CD4-positive, alpha-beta memory T cell (primary cell): ENCODE data around the gene RPS18. TPM values are rescaled to one million over a fixed set of nuclear protein-coding genes. Genes with fewer than 3 reads are reported as not detected.
"Not testable (repeated sequence)": the region's sequence is repeated elsewhere in the genome, so short reads cannot be mapped to it uniquely, and the experiment has no call there.

Source experiments
- CTCF ChIA-PET: fragments of 350-600 bp; sonication (Branson Sonifier 250); formaldehyde crosslinking; loops from one replicate; lab custom pipeline; 2021; ENCODE audit warnings: inconsistent platforms; ENCODE audit not compliant: partially characterized antibody; lab: Charles Lee
- POLR2A ChIA-PET: fragments of 350-600 bp; sonication (Branson Sonifier 250); formaldehyde crosslinking; loops from one replicate; lab custom pipeline; 2021; ENCODE audit not compliant: partially characterized antibody; lab: Charles Lee
- DNase-seq, 5 donors: peaks; one replicate each; pipeline versions ENCODE4 v3.0.0 to v3.0.0-alpha.2; 2020 to 2022; ENCODE audit warnings: mixed read lengths in 1 of 5
- H3K27ac ChIP-seq: one replicate; pipeline ENCODE4 v1.7.0; 2013; ENCODE audit warnings: low read depth, low read length
- H3K27me3 ChIP-seq: 2 replicates; pipeline ENCODE4 v1.7.0; 2013; ENCODE audit warnings: mild to moderate bottlenecking, low read length, moderate library complexity; ENCODE audit not compliant: insufficient read depth
- H3K36me3 ChIP-seq: 2 replicates; pipeline ENCODE4 v1.7.0; 2013; ENCODE audit warnings: mild to moderate bottlenecking, low read length, moderate library complexity; ENCODE audit not compliant: insufficient read depth
- H3K4me1 ChIP-seq: 2 replicates; pipeline ENCODE4 v1.7.0; 2013; ENCODE audit warnings: mild to moderate bottlenecking, low read length, moderate library complexity; ENCODE audit not compliant: insufficient read depth
- H3K4me3 ChIP-seq, 2 donors: one replicate each; pipeline ENCODE4 v1.7.0; 2013; ENCODE audit warnings: low read length in 2 of 2, mild to moderate bottlenecking in 1 of 2
- H3K9me3 ChIP-seq, 2 donors: one replicate each; pipeline ENCODE4 v1.7.0; 2013; ENCODE audit warnings: low read length in 2 of 2, control low read depth in 1 of 2; ENCODE audit not compliant: control insufficient read depth in 1 of 2
- H3K27ac Mint-ChIP-seq, 7 donors: one replicate each; pipeline ENCODE4 v1.8.0; 2020 to 2021; ENCODE audit warnings: mixed read lengths in 7 of 7, mild to moderate bottlenecking in 6 of 7, inconsistent platforms in 3 of 7, moderate library complexity in 3 of 7
- H3K27me3 Mint-ChIP-seq, 2 donors: one replicate each; pipeline ENCODE4 v1.8.0; 2020 to 2021; ENCODE audit warnings: mixed read lengths in 2 of 2
- H3K36me3 Mint-ChIP-seq, 2 donors: one replicate each; pipeline ENCODE4 v1.8.0; 2020 to 2021; ENCODE audit warnings: mixed read lengths in 2 of 2, inconsistent platforms in 1 of 2, mild to moderate bottlenecking in 1 of 2
- H3K4me1 Mint-ChIP-seq, 4 donors: one replicate each; pipeline ENCODE4 v1.8.0; 2020 to 2021; ENCODE audit warnings: mixed read lengths in 4 of 4, mild to moderate bottlenecking in 1 of 4
- H3K4me3 Mint-ChIP-seq, 8 donors: one replicate each; pipeline ENCODE4 v1.8.0; 2020 to 2021; ENCODE audit warnings: mixed read lengths in 8 of 8, mild to moderate bottlenecking in 7 of 8, moderate library complexity in 6 of 8, inconsistent platforms in 3 of 8
- H3K9me3 Mint-ChIP-seq, 8 donors: one replicate each; pipeline ENCODE4 v1.8.0; 2020 to 2021; ENCODE audit warnings: mixed read lengths in 8 of 8, mild to moderate bottlenecking in 5 of 8, inconsistent platforms in 3 of 8, moderate library complexity in 1 of 8
- intact Hi-C: fragments of 100-400 bp; cut with micrococcal nuclease; formaldehyde crosslinking; loops from one replicate; pipeline ENCODE4 v1.15.1; 2023
- polyA plus RNA-seq, 2 donors: library from polyadenylated mRNA; unstranded; fragments of 300-500 nt; fragmentation: Illumina TruSeq; gene quantifications; one replicate each; pipeline ENCODE4 v1.2.3, GENCODE V29; 2021
- total RNA-seq, 2 experiments: library from RNA; stranded (reverse); gene quantifications; one replicate each; pipeline ENCODE4 v1.2.3, GENCODE V29; 2021

Gene RPS18
- total and polyA plus RNA-seq, 4 experiments from 2014 or later = 3,264 to 8,968 (median 6,136) TPM

- peaks cover 47% of the 10 kb centered on the region for H3K36me3 ChIP-seq
- H3K27ac Mint-ChIP-seq, H3K9me3 Mint-ChIP-seq, DNase-seq, H3K27me3 Mint-ChIP-seq, H3K4me3 Mint-ChIP-seq, H3K4me1 ChIP-seq, intact Hi-C loops, H3K4me1 Mint-ChIP-seq, H3K4me3 ChIP-seq, H3K27me3 ChIP-seq, H3K27ac ChIP-seq, H3K9me3 ChIP-seq: not testable (repeated sequence)
- ChIA-PET POLR2A (interaction anchor here (0.7 kb wide), 1 partner anchor 62 kb away, joined by 4 read pairs; the partner anchor contains the start of genes RXRB and SLC39A7), CTCF (interaction anchor here (2.9 kb wide), 1 partner anchor 9 kb away, joined by 9 read pairs; the partner anchor contains the start of genes RPS18 and VPS52)
- peaks cover 46 to 70% of the 10 kb centered on the region in 2 donors for H3K36me3 Mint-ChIP-seq
These were observed 9.4 kb upstream of the RPS18 start for GRCh38 chr6:33262490-33262889.

GRCh38 chr6:33264015-33264414 lies 7.9 kb upstream of the RPS18 start:
- no peaks in the 10 kb centered on the region for H3K9me3 ChIP-seq
- H3K4me1 ChIP-seq = no peaks in the 10 kb centered on the region
- no peaks in the 10 kb centered on the region for H3K27me3 ChIP-seq
- no peak for DNase-seq
- Mint-ChIP-seq H3K27me3 (no peaks in the 10 kb centered on the region), H3K36me3 (peaks cover 59 to 75% of the 10 kb centered on the region in 2 donors), H3K27ac (peak overlapping the region in 2 of 7 donors; percentile 53 to 81), H3K9me3 (no peaks in the 10 kb centered on the region), H3K4me3 (peak overlapping the region in 1 of 8 donors; percentile 25), H3K4me1 (peaks cover 0 to 9% (median under 1%) of the 10 kb centered on the region in 4 donors)
- POLR2A ChIA-PET = interaction anchor here (0.6 to 0.8 kb wide), 2 partner anchors 18 to 103 kb away, joined by 3 read pairs; no protein-coding TSS in a partner anchor
- intact Hi-C loops = no loop called here
- H3K36me3 ChIP-seq = peaks cover 62% of the 10 kb centered on the region
- CTCF ChIA-PET = no interaction called here
- no peak overlapping the region for H3K27ac ChIP-seq
- H3K4me3 ChIP-seq = no peak overlapping the region

GRCh38 chr6:33271117-33271467 lies 783 bp upstream of the RPS18 start:
- Mint-ChIP-seq H3K27me3 (no peaks in the 10 kb centered on the region), H3K4me3 (peak overlapping the region; percentile 96 to 100 (median 98)), H3K9me3 (peaks cover 0 to 5% (median 0%) of the 10 kb centered on the region in 8 donors), H3K36me3 (peaks cover 46 to 82% of the 10 kb centered on the region in 2 donors), H3K27ac (peak overlapping the region; percentile 97 to 100 (median 99)), H3K4me1 (peaks cover 37 to 72% (median 55%) of the 10 kb centered on the region in 4 donors)
- Histone ChIP-seq H3K36me3 (peaks cover 60% of the 10 kb centered on the region), H3K27me3 (no peaks in the 10 kb centered on the region), H3K9me3 (no peaks in the 10 kb centered on the region), H3K27ac (peak overlapping the region; percentile 85), H3K4me1 (peaks cover 57% of the 10 kb centered on the region), H3K4me3 (peak overlapping the region; percentile 75 to 90)
- intact Hi-C loops = loop anchor here (1.0 to 10.0 kb wide), 9 partner anchors 18 to 1296 kb away; partner anchors contain the start of genes CUTA, DXO, KIFC1 and PFDN6
- POLR2A ChIA-PET = interaction anchor here (0.8 to 5.4 kb wide), 33 partner anchors 9 to 1299 kb away, joined by 3 to 116 read pairs (median 8); partner anchors contain the start of genes BAK1, BRD2, CUTA and DXO
- DNase-seq = no peak
- CTCF ChIA-PET = interaction anchor here (1.0 to 4.7 kb wide), 10 partner anchors 10 to 120 kb away, joined by 3 to 35 read pairs (median 10); partner anchors contain the start of genes PFDN6, RGL2, TAPBP and WDR46

GRCh38 chr6:33272275-33273128 lies 627 bp downstream of the RPS18 start:
- H3K27ac Mint-ChIP-seq = peak overlapping the region; percentile 97 to 100 (median 99)
- no peaks in the 10 kb centered on the region for H3K27me3 Mint-ChIP-seq
- Histone ChIP-seq H3K27ac (peak overlapping the region; percentile 85), H3K27me3 (no peaks in the 10 kb centered on the region), H3K4me3 (peak overlapping the region; percentile 75 to 90), H3K9me3 (no peaks in the 10 kb centered on the region), H3K36me3 (peaks cover 48% of the 10 kb centered on the region), H3K4me1 (peaks cover 64% of the 10 kb centered on the region)
- H3K9me3 Mint-ChIP-seq = peaks cover 0 to 5% (median 0%) of the 10 kb centered on the region in 8 donors
- H3K4me1 Mint-ChIP-seq = peaks cover 44 to 81% (median 63%) of the 10 kb centered on the region in 4 donors
- peak overlapping the region; percentile 96 to 100 (median 98) for H3K4me3 Mint-ChIP-seq
- peaks cover 40 to 77% of the 10 kb centered on the region in 2 donors for H3K36me3 Mint-ChIP-seq
- CTCF ChIA-PET = interaction anchor here (1.1 to 4.7 kb wide), 9 partner anchors 11 to 118 kb away, joined by 3 to 35 read pairs (median 10); partner anchors contain the start of genes PFDN6, RGL2, WDR46 and ZBTB22
- POLR2A ChIA-PET = interaction anchor here (0.5 to 5.4 kb wide), 35 partner anchors 8 to 1301 kb away, joined by 3 to 116 read pairs (median 8); partner anchors contain the start of genes BAK1, BRD2, CUTA and DXO
- intact Hi-C loops = loop anchor here (1.0 to 10.0 kb wide), 4 partner anchors 72 to 1298 kb away; partner anchors contain the start of genes CUTA, DXO, RXRB and SLC39A7
- DNase-seq = peak in 2 of 5 donors; percentile 25 to 46

GRCh38 chr6:33273129-33273923 lies 1.5 kb downstream of the RPS18 start:
- Histone ChIP-seq H3K4me3 (peak overlapping the region; percentile 75 to 90), H3K4me1 (peaks cover 72% of the 10 kb centered on the region), H3K27me3 (no peaks in the 10 kb centered on the region), H3K36me3 (peaks cover 39% of the 10 kb centered on the region), H3K27ac (peak overlapping the region; percentile 85), H3K9me3 (no peaks in the 10 kb centered on the region)
- ChIA-PET POLR2A (interaction anchor here (0.8 to 8.5 kb wide), 14 partner anchors 9 to 304 kb away, joined by 3 to 220 read pairs (median 25); partner anchors contain the start of genes BRD2, CUTA, PFDN6 and RGL2), CTCF (interaction anchor here (2.5 kb wide), 1 partner anchor 72 kb away, joined by 15 read pairs; no protein-coding TSS in a partner anchor)
- DNase-seq = no peak
- H3K4me3 Mint-ChIP-seq = peak overlapping the region; percentile 96 to 100 (median 98)
- H3K36me3 Mint-ChIP-seq = peaks cover 33 to 74% of the 10 kb centered on the region in 2 donors
- intact Hi-C loops = loop anchor here (5.0 to 10.0 kb wide), 3 partner anchors 144 to 1299 kb away; partner anchors contain the start of genes CUTA and DXO
- peaks cover 45 to 87% (median 68%) of the 10 kb centered on the region in 4 donors for H3K4me1 Mint-ChIP-seq
- H3K9me3 Mint-ChIP-seq = peaks cover 0 to 5% (median 0%) of the 10 kb centered on the region in 8 donors
- peak overlapping the region; percentile 97 to 100 (median 99) for H3K27ac Mint-ChIP-seq
- no peaks in the 10 kb centered on the region for H3K27me3 Mint-ChIP-seq
